Upper lobe of left lung (tissue), 6 donors: ENCODE measurements around the gene CSKMT. TPM values are rescaled to one million over a fixed set of nuclear protein-coding genes. Genes with fewer than 3 reads are reported as not detected.
A peak's percentile ranks its signal among the peaks of the same experiment; 100 is the strongest.

Experiments
- ATAC-seq, 2 donors: fragments of 200-7000 bp; cut with Tn5 transposase; one replicate each; pipeline ENCODE4 v1.9.1; 2022; ENCODE audit warnings: mild to moderate bottlenecking in 2 of 2, moderate library complexity in 2 of 2; ENCODE audit not compliant: low FRiP score in 2 of 2
- DNase-seq, 2 donors: peaks; one replicate each; pipeline ENCODE4 v3.0.0-alpha.2; 2019 to 2020
- H3K27ac ChIP-seq, 4 donors: fragments of 200-600 bp; sonication (generic); one replicate each; pipeline ENCODE4 v1.5.1; 2016 to 2019
- H3K27me3 ChIP-seq, 4 donors: fragments of 200-600 bp; sonication (generic); one replicate each; pipeline ENCODE4 v1.5.1; 2017 to 2019
- H3K36me3 ChIP-seq, 4 donors: fragments of 200-600 bp; sonication (generic); one replicate each; pipeline ENCODE4 v1.5.1; 2016 to 2019
- H3K4me1 ChIP-seq, 4 donors: fragments of 200-600 bp; sonication (generic); one replicate each; pipeline ENCODE4 v1.5.1; 2018 to 2019
- H3K4me3 ChIP-seq, 4 donors: fragments of 200-600 bp; sonication (generic); one replicate each; pipeline ENCODE4 v1.5.1; 2017 to 2019; ENCODE audit warnings: mild to moderate bottlenecking in 2 of 4, moderate library complexity in 1 of 4
- H3K9me3 ChIP-seq, 4 donors: fragments of 200-600 bp; sonication (generic); one replicate each; pipeline ENCODE4 v1.5.1; 2018 to 2019
- CTCF ChIP-seq, 6 experiments: fragments of 450-650 bp in 4 of 6; fragments of 200-600 bp in 2 of 6; sonication (generic) in 2 of 6; IDR thresholded peaks; one replicate each; pipeline ENCODE4 v1.5.1; 2016 to 2019; ENCODE audit warnings: antibody characterized with exemption in 6 of 6
- EP300 ChIP-seq, 4 donors: sonication (generic); formaldehyde crosslinking; IDR thresholded peaks; one replicate each; pipeline ENCODE4 v1.5.1; 2017; ENCODE audit warnings: antibody characterized with exemption in 4 of 4, control low read depth in 2 of 4
- POLR2A ChIP-seq, 4 donors: fragments of 450-650 bp; IDR thresholded peaks; one replicate each; pipeline ENCODE4 v1.5.1; 2016 to 2017; ENCODE audit warnings: antibody characterized with exemption in 4 of 4, mild to moderate bottlenecking in 2 of 4
- POLR2AphosphoS5 ChIP-seq, 2 donors: sonication (generic); formaldehyde crosslinking; IDR thresholded peaks; one replicate each; pipeline ENCODE4 v1.5.1; 2017; ENCODE audit warnings: antibody characterized with exemption in 2 of 2
- WGBS, 2 donors: methylation state at CpG; one replicate each; pipeline ENCODE4 v1.1.5; 2017 to 2018; 5-methylcytosine and 5-hydroxymethylcytosine counted together
- total RNA-seq, 6 donors: library from RNA; depleted of rRNA in 4 of 6; stranded (reverse); fragments of >200 nt in 4 of 6; gene quantifications; one replicate each; pipeline versions ENCODE4 v1.1.0 to v1.2.1, GENCODE V29; 2016 to 2021
- donor health status: DM: no; HTN: no; CAD: no; lungs with moderate emphysema.
- donor health status: DM: no; HTN: yes; CAD: no; lungs with severe emphysema.

The CSKMT gene
- total RNA-seq, 6 donors from 2014 or later: 5.7 to 16.0 (median 10.0) TPM

GRCh38 chr11:62708392-62708791 is 43.3 kb downstream of the CSKMT start:
- Histone ChIP-seq H3K36me3 (peaks cover 4 to 29% (median 22%) of the 10 kb centered on the region in 4 donors), H3K4me3 (peak overlapping the region in 3 of 4 donors; percentile 54 to 66 (median 55)), H3K9me3 (no peaks in the 10 kb centered on the region), H3K27ac (peak overlapping the region; percentile 93 to 98 (median 95)), H3K27me3 (no peaks in the 10 kb centered on the region), H3K4me1 (peaks cover 36 to 51% (median 40%) of the 10 kb centered on the region in 4 donors)
- DNase-seq (no peak), ATAC-seq (no peak)
- TF ChIP-seq POLR2A (IDR thresholded peaks at IDR 0.05) (no peak), CTCF (IDR thresholded peaks at IDR 0.05) (no peak), POLR2AphosphoS5 (IDR thresholded peaks at IDR 0.05) (no peak), EP300 (IDR thresholded peaks at IDR 0.05) (no peak)
- WGBS, 2 donors: 73 to 74% methylated on average over 5 of the region's 5 CpGs

GRCh38 chr11:62708793-62709192 is 43.7 kb downstream of the CSKMT start:
- ATAC-seq (no peak), DNase-seq (peak in 1 of 2 donors; percentile 43)
- H3K36me3 ChIP-seq: peaks cover 4 to 33% (median 25%) of the 10 kb centered on the region in 4 donors
- 3% methylated on average over 7 of the region's 7 CpGs for WGBS, 2 donors
- peaks cover 37 to 55% (median 42%) of the 10 kb centered on the region in 4 donors for H3K4me1 ChIP-seq
- TF ChIP-seq POLR2A (IDR thresholded peaks at IDR 0.05): no peak
- no peak for TF ChIP-seq POLR2AphosphoS5 (IDR thresholded peaks at IDR 0.05)
- TF ChIP-seq EP300 (IDR thresholded peaks at IDR 0.05): no peak
- TF ChIP-seq CTCF (IDR thresholded peaks at IDR 0.05): no peak
- peak overlapping the region; percentile 93 to 98 (median 95) for H3K27ac ChIP-seq
- H3K27me3 ChIP-seq: no peaks in the 10 kb centered on the region
- H3K4me3 ChIP-seq: peak overlapping the region; percentile 49 to 66 (median 54)
- H3K9me3 ChIP-seq: no peaks in the 10 kb centered on the region

- Histone ChIP-seq H3K27ac (peak overlapping the region; percentile 93 to 98 (median 95)), H3K4me3 (peak overlapping the region; percentile 49 to 66 (median 54)), H3K9me3 (no peaks in the 10 kb centered on the region), H3K27me3 (no peaks in the 10 kb centered on the region), H3K36me3 (peaks cover 5 to 39% (median 32%) of the 10 kb centered on the region in 4 donors), H3K4me1 (peaks cover 37 to 61% (median 47%) of the 10 kb centered on the region in 4 donors)
- TF ChIP-seq POLR2A (IDR thresholded peaks at IDR 0.05) (peak in 3 of 4 donors; percentile 51 to 84 (median 77)), POLR2AphosphoS5 (IDR thresholded peaks at IDR 0.05) (peak; percentile 73 to 87), CTCF (IDR thresholded peaks at IDR 0.05) (peak in 2 of 6 experiments; percentile 15 to 31), EP300 (IDR thresholded peaks at IDR 0.05) (peak in 1 of 4 donors; percentile 29)
- ATAC-seq: peak; percentile 94
- 1% methylated on average over 44 to 47 of the region's 47 CpGs for WGBS, 2 donors
- DNase-seq: peak; percentile 90 to 99
Observed at GRCh38 chr11:62709247-62710000, 44.3 kb downstream of the CSKMT start.

GRCh38 chr11:62710001-62710345 is 44.9 kb downstream of the CSKMT start:
- peak overlapping the region; percentile 44 to 66 (median 54) for H3K4me3 ChIP-seq
- DNase-seq (no peak), ATAC-seq (peak in 1 of 2 donors; percentile 1)
- H3K27ac ChIP-seq: peak overlapping the region; percentile 93 to 98 (median 95)
- peaks cover 36 to 65% (median 47%) of the 10 kb centered on the region in 4 donors for H3K4me1 ChIP-seq
- H3K27me3 ChIP-seq: no peaks in the 10 kb centered on the region
- TF ChIP-seq CTCF (IDR thresholded peaks at IDR 0.05) (no peak), EP300 (IDR thresholded peaks at IDR 0.05) (no peak), POLR2A (IDR thresholded peaks at IDR 0.05) (no peak), POLR2AphosphoS5 (IDR thresholded peaks at IDR 0.05) (no peak)
- H3K36me3 ChIP-seq: peaks cover 11 to 45% (median 37%) of the 10 kb centered on the region in 4 donors
- WGBS, 2 donors: 62 to 66% methylated on average over 7 of the region's 7 CpGs
- H3K9me3 ChIP-seq: no peaks in the 10 kb centered on the region
